HG02840 (cell line): Measurements from ENCODE around the gene YWHAQ.
"Not testable (repeated sequence)": the region's sequence is repeated elsewhere in the genome, so short reads cannot be mapped to it uniquely, and the experiment has no call there.

ENCODE experiments used
- ATAC-seq: cut with Tn5 transposase; IDR thresholded peaks from one replicate; pipeline ENCODE4 v1.9.1; 2021; ENCODE audit warnings: mild to moderate bottlenecking, moderate library complexity, moderate number of reproducible peaks; ENCODE audit not compliant: unreplicated experiment, low FRiP score

YWHAQ gene

GRCh38 chr2:9596621-9597311 lies 34.0 kb downstream of the YWHAQ start:
- no peak for ATAC-seq

- ATAC-seq: no peak
Observed at GRCh38 chr2:9595746-9596145, 35.1 kb downstream of the YWHAQ start.

- not testable (repeated sequence) for ATAC-seq
Observed at GRCh38 chr2:9595256-9595655, 35.5 kb downstream of the YWHAQ start.

- no peak for ATAC-seq
Observed at GRCh38 chr2:9594366-9595054, 36.3 kb downstream of the YWHAQ start.

GRCh38 chr2:9593925-9594324 lies 36.9 kb downstream of the YWHAQ start:
- ATAC-seq: no peak

GRCh38 chr2:9592699-9593098 lies 38.1 kb downstream of the YWHAQ start:
- ATAC-seq: no peak

GRCh38 chr2:9590641-9591040 lies 40.2 kb downstream of the YWHAQ start:
- no peak for ATAC-seq

GRCh38 chr2:9586465-9586864 lies 44.3 kb downstream of the YWHAQ start:
- ATAC-seq: no peak

- ATAC-seq: no peak
Observed at GRCh38 chr2:9585486-9585885, 45.3 kb downstream of the YWHAQ start.

GRCh38 chr2:9584902-9585301 lies 45.9 kb downstream of the YWHAQ start:
- ATAC-seq: not testable (repeated sequence)

- no peak for ATAC-seq
Observed at GRCh38 chr2:9582624-9583023, 48.2 kb downstream of the YWHAQ start.

GRCh38 chr2:9578467-9579235 lies 52.1 kb downstream of the YWHAQ start:
- ATAC-seq: no peak

GRCh38 chr2:9574331-9574730 lies 56.5 kb downstream of the YWHAQ start:
- ATAC-seq: no peak

- ATAC-seq: no peak
Observed at GRCh38 chr2:9573840-9574239, 57.0 kb downstream of the YWHAQ start.

GRCh38 chr2:9573013-9573720 lies 57.6 kb downstream of the YWHAQ start:
- no peak for ATAC-seq

GRCh38 chr2:9570182-9571060 lies 60.4 kb downstream of the YWHAQ start:
- ATAC-seq: no peak

GRCh38 chr2:9565436-9566153 lies 65.2 kb downstream of the YWHAQ start:
- ATAC-seq: no peak

GRCh38 chr2:9560628-9561027 lies 70.2 kb downstream of the YWHAQ start:
- ATAC-seq: no peak

- ATAC-seq: no peak
Observed at GRCh38 chr2:9558948-9559381, 71.8 kb downstream of the YWHAQ start.
